Measurements from ENCODE around the gene TMEM178B. TPM values are rescaled to one million over a fixed set of nuclear protein-coding genes. Genes with fewer than 3 reads are reported as not detected.

Gene TMEM178B
- total RNA-seq, 1 experiment from 2014 or later = not detected

- H3K79me2 ChIP-seq (ENCODE audit: low read length) = no peaks in the 10 kb centered on the region
- H3K4me2 ChIP-seq (ENCODE audit: low read depth, low read length, poor library complexity, severe bottlenecking) = no peak overlapping the region
- no peak overlapping the region for H3K4me3 ChIP-seq (ENCODE audit: low read length)
- H3K9me2 ChIP-seq (replicated peaks; ENCODE audit: insufficient read depth, low read length) = no peaks in the 10 kb centered on the region
- H2AFZ ChIP-seq (ENCODE audit: low read length) = no peak overlapping the region
- H3K4me1 ChIP-seq (ENCODE audit: low read length) = no peaks in the 10 kb centered on the region
- H3K36me3 ChIP-seq (ENCODE audit: insufficient read depth, low read length) = no peaks in the 10 kb centered on the region
- H3K9me3 ChIP-seq (ENCODE audit: low read length) = no peaks in the 10 kb centered on the region
- DNase-seq = no peak
- no peaks in the 10 kb centered on the region for H4K20me1 ChIP-seq (ENCODE audit: insufficient read depth, low read depth, low read length)
- H3K9ac ChIP-seq (ENCODE audit: low read length) = no peak overlapping the region
- no peaks in the 10 kb centered on the region for H3K27me3 ChIP-seq (ENCODE audit: low read length)
- no peak overlapping the region for H3K27ac ChIP-seq (ENCODE audit: low read length)
Measured at GRCh38 chr7:141477865-141478264, 404.0 kb downstream of the TMEM178B start.

DNA sequence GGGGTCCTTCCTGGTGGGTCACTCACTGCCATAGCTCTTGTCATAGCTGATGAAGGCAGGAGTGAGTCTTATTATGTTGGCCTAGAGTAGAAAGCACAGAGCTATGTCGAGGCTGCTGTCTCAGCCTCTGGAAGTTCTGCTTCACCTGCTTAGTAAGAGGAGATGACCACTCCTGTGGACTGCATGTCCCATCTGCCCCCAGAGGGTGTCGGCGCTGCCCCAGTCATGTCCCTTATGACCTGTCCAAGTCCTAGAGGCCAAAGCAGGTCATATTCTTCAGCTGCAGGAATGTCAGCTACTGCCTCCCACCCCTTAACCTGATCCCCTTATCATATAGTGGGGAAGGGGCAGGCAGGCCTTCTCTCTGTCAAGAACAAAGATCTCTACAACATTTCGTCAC, 405.0 kb downstream of the TMEM178B start:
- no peak overlapping the region for H3K9ac ChIP-seq (ENCODE audit: low read length)

GRCh38 chr7:141480953-141481352, 407.1 kb downstream of the TMEM178B start:
- no peaks in the 10 kb centered on the region for H3K27me3 ChIP-seq (ENCODE audit: low read length)
- no peak overlapping the region for H2AFZ ChIP-seq (ENCODE audit: low read length)
- no peaks in the 10 kb centered on the region for H3K36me3 ChIP-seq (ENCODE audit: insufficient read depth, low read length)
- no peaks in the 10 kb centered on the region for H3K9me2 ChIP-seq (replicated peaks; ENCODE audit: insufficient read depth, low read length)
- H3K4me3 ChIP-seq (ENCODE audit: low read length) = no peak overlapping the region
- no peak overlapping the region for H3K27ac ChIP-seq (ENCODE audit: low read length)
- DNase-seq = no peak
- no peaks in the 10 kb centered on the region for H4K20me1 ChIP-seq (ENCODE audit: insufficient read depth, low read depth, low read length)
- no peaks in the 10 kb centered on the region for H3K4me1 ChIP-seq (ENCODE audit: low read length)
- H3K9ac ChIP-seq (ENCODE audit: low read length) = no peak overlapping the region
- H3K4me2 ChIP-seq (ENCODE audit: low read depth, low read length, poor library complexity, severe bottlenecking) = no peak overlapping the region
- H3K79me2 ChIP-seq (ENCODE audit: low read length) = no peaks in the 10 kb centered on the region
- no peaks in the 10 kb centered on the region for H3K9me3 ChIP-seq (ENCODE audit: low read length)

More for the DNA sequence above, 405.0 kb downstream of the TMEM178B start:
- Histone ChIP-seq H2AFZ (ENCODE audit: low read length) (no peak overlapping the region), H3K79me2 (ENCODE audit: low read length) (no peaks in the 10 kb centered on the region), H3K36me3 (ENCODE audit: insufficient read depth, low read length) (no peaks in the 10 kb centered on the region), H3K9me3 (ENCODE audit: low read length) (no peaks in the 10 kb centered on the region), H3K4me3 (ENCODE audit: low read length) (no peak overlapping the region), H3K4me1 (ENCODE audit: low read length) (no peaks in the 10 kb centered on the region), H3K4me2 (ENCODE audit: low read depth, low read length, poor library complexity, severe bottlenecking) (no peak overlapping the region), H3K27me3 (ENCODE audit: low read length) (no peaks in the 10 kb centered on the region), H4K20me1 (ENCODE audit: insufficient read depth, low read depth, low read length) (no peaks in the 10 kb centered on the region), H3K27ac (ENCODE audit: low read length) (no peak overlapping the region), H3K9me2 (replicated peaks; ENCODE audit: insufficient read depth, low read length) (no peaks in the 10 kb centered on the region)
- DNase-seq = no peak

DNA sequence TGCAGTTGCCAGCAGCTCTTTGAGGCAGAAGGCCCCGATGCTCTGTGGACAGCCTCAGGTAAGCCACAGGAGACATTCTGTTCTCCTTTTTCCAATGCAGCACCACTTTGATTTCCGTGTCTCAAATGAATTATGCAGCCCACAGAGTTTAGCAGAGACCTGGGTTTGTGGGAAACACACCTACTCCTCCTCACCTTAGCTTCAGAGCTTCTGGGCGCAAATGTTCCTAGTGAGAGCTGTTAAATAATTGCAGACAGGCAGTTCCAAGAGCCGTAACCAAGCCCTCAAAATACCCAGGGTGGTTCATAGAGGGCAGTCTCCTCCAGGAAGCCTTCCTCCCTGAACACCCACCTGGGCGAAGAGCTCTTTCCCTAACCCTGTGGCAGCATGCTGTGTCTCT, 408.1 kb downstream of the TMEM178B start:
- no peak overlapping the region for H3K9ac ChIP-seq (ENCODE audit: low read length)
- DNase-seq = no peak
- H3K36me3 ChIP-seq (ENCODE audit: insufficient read depth, low read length) = no peaks in the 10 kb centered on the region
- no peak overlapping the region for H2AFZ ChIP-seq (ENCODE audit: low read length)
- no peak overlapping the region for H3K27ac ChIP-seq (ENCODE audit: low read length)
- no peaks in the 10 kb centered on the region for H3K9me2 ChIP-seq (replicated peaks; ENCODE audit: insufficient read depth, low read length)
- no peaks in the 10 kb centered on the region for H3K27me3 ChIP-seq (ENCODE audit: low read length)
- H3K4me2 ChIP-seq (ENCODE audit: low read depth, low read length, poor library complexity, severe bottlenecking) = no peak overlapping the region
- no peaks in the 10 kb centered on the region for H3K4me1 ChIP-seq (ENCODE audit: low read length)
- H4K20me1 ChIP-seq (ENCODE audit: insufficient read depth, low read depth, low read length) = no peaks in the 10 kb centered on the region
- no peaks in the 10 kb centered on the region for H3K79me2 ChIP-seq (ENCODE audit: low read length)
- H3K9me3 ChIP-seq (ENCODE audit: low read length) = no peaks in the 10 kb centered on the region
- no peak overlapping the region for H3K4me3 ChIP-seq (ENCODE audit: low read length)

DNA sequence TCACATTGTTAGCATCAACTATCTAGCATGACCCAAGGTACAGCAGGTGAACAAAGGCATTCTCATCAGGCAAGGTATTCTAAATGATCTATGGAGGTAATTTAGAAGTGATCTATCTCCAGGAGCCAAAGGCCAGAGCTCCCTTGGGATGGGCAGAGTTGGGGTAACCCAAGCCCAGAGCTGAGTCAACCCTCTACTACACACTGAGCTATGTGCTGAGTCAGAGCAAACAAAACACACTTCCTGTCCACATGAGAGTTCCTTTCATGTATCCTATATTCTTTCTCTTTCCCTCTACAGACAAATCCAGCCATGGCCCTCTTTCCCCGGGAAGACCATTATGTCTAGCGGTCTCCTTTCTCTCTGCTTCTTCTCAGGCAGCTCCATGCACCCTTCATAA, 409.2 kb downstream of the TMEM178B start:
- no peak overlapping the region for H2AFZ ChIP-seq (ENCODE audit: low read length)
- no peaks in the 10 kb centered on the region for H3K9me2 ChIP-seq (replicated peaks; ENCODE audit: insufficient read depth, low read length)
- H3K4me2 ChIP-seq (ENCODE audit: low read depth, low read length, poor library complexity, severe bottlenecking) = no peak overlapping the region
- H3K4me1 ChIP-seq (ENCODE audit: low read length) = no peaks in the 10 kb centered on the region
- H3K27me3 ChIP-seq (ENCODE audit: low read length) = no peaks in the 10 kb centered on the region
- no peaks in the 10 kb centered on the region for H3K36me3 ChIP-seq (ENCODE audit: insufficient read depth, low read length)
- H3K79me2 ChIP-seq (ENCODE audit: low read length) = no peaks in the 10 kb centered on the region
- H3K9me3 ChIP-seq (ENCODE audit: low read length) = no peaks in the 10 kb centered on the region
- H4K20me1 ChIP-seq (ENCODE audit: insufficient read depth, low read depth, low read length) = no peaks in the 10 kb centered on the region
- no peak overlapping the region for H3K27ac ChIP-seq (ENCODE audit: low read length)
- H3K9ac ChIP-seq (ENCODE audit: low read length) = no peak overlapping the region
- DNase-seq = no peak
- H3K4me3 ChIP-seq (ENCODE audit: low read length) = no peak overlapping the region

- Histone ChIP-seq H3K27ac (ENCODE audit: low read length) (no peak overlapping the region), H3K9me3 (ENCODE audit: low read length) (no peaks in the 10 kb centered on the region), H3K79me2 (ENCODE audit: low read length) (no peaks in the 10 kb centered on the region), H4K20me1 (ENCODE audit: insufficient read depth, low read depth, low read length) (no peaks in the 10 kb centered on the region), H3K27me3 (ENCODE audit: low read length) (no peaks in the 10 kb centered on the region), H3K4me1 (ENCODE audit: low read length) (no peaks in the 10 kb centered on the region), H3K9ac (ENCODE audit: low read length) (no peak overlapping the region), H2AFZ (ENCODE audit: low read length) (no peak overlapping the region), H3K9me2 (replicated peaks; ENCODE audit: insufficient read depth, low read length) (no peaks in the 10 kb centered on the region), H3K36me3 (ENCODE audit: insufficient read depth, low read length) (no peaks in the 10 kb centered on the region), H3K4me3 (ENCODE audit: low read length) (no peak overlapping the region), H3K4me2 (ENCODE audit: low read depth, low read length, poor library complexity, severe bottlenecking) (no peak overlapping the region)
- no peak for DNase-seq
Measured at GRCh38 chr7:141484907-141485306, 411.0 kb downstream of the TMEM178B start.

DNA sequence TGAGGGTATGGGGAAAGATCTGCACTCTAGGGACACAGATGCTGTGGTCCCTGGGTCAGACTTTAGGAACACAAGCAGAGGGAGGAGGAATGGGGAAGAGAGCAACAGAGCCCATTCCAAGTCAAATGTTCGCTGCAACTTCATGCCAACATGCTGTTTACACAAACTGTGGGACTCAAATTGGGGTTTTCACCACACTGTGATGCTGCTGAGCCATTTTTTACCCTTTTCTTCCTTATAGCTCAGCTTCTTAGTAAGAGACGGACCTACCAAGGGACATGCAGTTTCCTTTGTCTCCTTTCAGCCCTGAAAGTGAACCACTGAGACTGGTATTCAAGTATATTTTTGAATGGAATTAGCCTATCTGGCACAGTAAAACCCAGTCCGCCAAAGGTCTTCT, 413.1 kb downstream of the TMEM178B start:
- H3K4me2 ChIP-seq (ENCODE audit: low read depth, low read length, poor library complexity, severe bottlenecking) = no peak overlapping the region
- H3K9ac ChIP-seq (ENCODE audit: low read length) = no peak overlapping the region
- no peaks in the 10 kb centered on the region for H3K79me2 ChIP-seq (ENCODE audit: low read length)
- no peaks in the 10 kb centered on the region for H3K36me3 ChIP-seq (ENCODE audit: insufficient read depth, low read length)
- no peaks in the 10 kb centered on the region for H4K20me1 ChIP-seq (ENCODE audit: insufficient read depth, low read depth, low read length)
- H3K4me1 ChIP-seq (ENCODE audit: low read length) = no peaks in the 10 kb centered on the region
- no peak overlapping the region for H2AFZ ChIP-seq (ENCODE audit: low read length)
- no peaks in the 10 kb centered on the region for H3K9me2 ChIP-seq (replicated peaks; ENCODE audit: insufficient read depth, low read length)
- H3K27me3 ChIP-seq (ENCODE audit: low read length) = no peaks in the 10 kb centered on the region
- H3K27ac ChIP-seq (ENCODE audit: low read length) = no peak overlapping the region
- H3K4me3 ChIP-seq (ENCODE audit: low read length) = no peak overlapping the region
- no peak for DNase-seq
- H3K9me3 ChIP-seq (ENCODE audit: low read length) = no peaks in the 10 kb centered on the region

DNA sequence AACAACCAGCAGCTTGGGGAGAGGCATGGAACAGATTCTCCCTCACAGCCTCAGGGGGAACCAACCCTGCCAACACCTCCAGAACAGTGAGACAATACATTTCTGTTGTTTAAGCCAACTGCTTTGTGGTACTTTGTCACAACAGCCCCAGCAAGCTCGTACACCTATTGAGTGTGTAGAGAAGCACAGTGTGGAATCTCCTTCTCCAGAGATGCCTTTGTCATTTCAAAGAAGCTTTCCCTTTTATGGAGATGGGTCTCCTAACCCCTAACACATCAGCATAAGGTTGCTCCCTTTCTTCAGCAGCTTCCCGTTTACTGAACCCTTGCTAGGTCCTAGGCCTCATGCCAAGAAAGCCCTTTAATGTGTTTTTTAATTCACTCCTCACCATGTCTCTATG, 416.6 kb downstream of the TMEM178B start:
- no peak overlapping the region for H3K4me3 ChIP-seq (ENCODE audit: low read length)
- DNase-seq = no peak
- no peaks in the 10 kb centered on the region for H3K9me3 ChIP-seq (ENCODE audit: low read length)
- H3K36me3 ChIP-seq (ENCODE audit: insufficient read depth, low read length) = no peaks in the 10 kb centered on the region
- H2AFZ ChIP-seq (ENCODE audit: low read length) = no peak overlapping the region
- no peaks in the 10 kb centered on the region for H3K79me2 ChIP-seq (ENCODE audit: low read length)
- H3K4me1 ChIP-seq (ENCODE audit: low read length) = no peaks in the 10 kb centered on the region
- H3K27me3 ChIP-seq (ENCODE audit: low read length) = no peaks in the 10 kb centered on the region
- H4K20me1 ChIP-seq (ENCODE audit: insufficient read depth, low read depth, low read length) = no peaks in the 10 kb centered on the region
- no peak overlapping the region for H3K27ac ChIP-seq (ENCODE audit: low read length)
- H3K4me2 ChIP-seq (ENCODE audit: low read depth, low read length, poor library complexity, severe bottlenecking) = no peak overlapping the region
- H3K9me2 ChIP-seq (replicated peaks; ENCODE audit: insufficient read depth, low read length) = no peaks in the 10 kb centered on the region
- no peak overlapping the region for H3K9ac ChIP-seq (ENCODE audit: low read length)

DNA sequence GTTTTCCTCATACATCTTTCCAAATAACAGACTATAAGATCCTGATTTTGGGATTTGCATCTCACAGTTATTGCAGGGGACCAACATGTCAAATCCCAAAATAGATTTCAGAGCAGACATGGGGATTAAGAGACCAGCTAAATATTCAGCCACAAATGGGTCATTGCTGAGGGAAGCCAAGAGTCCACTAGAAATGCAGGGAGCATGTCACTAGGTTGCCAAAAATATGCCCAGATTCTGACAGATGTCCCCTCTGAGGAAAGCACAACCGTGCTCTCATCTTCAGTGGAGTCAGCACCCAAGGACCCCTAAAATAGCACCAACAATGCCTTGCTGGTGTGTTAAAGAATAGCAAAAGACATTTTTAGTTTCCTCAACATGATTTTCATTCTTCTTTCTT, 421.2 kb downstream of the TMEM178B start:
- H3K79me2 ChIP-seq (ENCODE audit: low read length) = no peaks in the 10 kb centered on the region
- H2AFZ ChIP-seq (ENCODE audit: low read length) = no peak overlapping the region
- H3K4me2 ChIP-seq (ENCODE audit: low read depth, low read length, poor library complexity, severe bottlenecking) = no peak overlapping the region
- no peaks in the 10 kb centered on the region for H4K20me1 ChIP-seq (ENCODE audit: insufficient read depth, low read depth, low read length)
- no peaks in the 10 kb centered on the region for H3K9me3 ChIP-seq (ENCODE audit: low read length)
- no peak overlapping the region for H3K4me3 ChIP-seq (ENCODE audit: low read length)
- no peak overlapping the region for H3K27ac ChIP-seq (ENCODE audit: low read length)
- no peaks in the 10 kb centered on the region for H3K4me1 ChIP-seq (ENCODE audit: low read length)
- H3K9me2 ChIP-seq (replicated peaks; ENCODE audit: insufficient read depth, low read length) = no peaks in the 10 kb centered on the region
- no peaks in the 10 kb centered on the region for H3K27me3 ChIP-seq (ENCODE audit: low read length)
- no peak for DNase-seq
- no peak overlapping the region for H3K9ac ChIP-seq (ENCODE audit: low read length)
- H3K36me3 ChIP-seq (ENCODE audit: insufficient read depth, low read length) = no peaks in the 10 kb centered on the region

Measured in Karpas-422 (cell line).